Activated T-cell treated with anti-CD3 and anti-CD28 coated beads, Interleukin-2, amount 50 U/mL, for 48 hours (primary cell): ENCODE results near the gene LRG1.
"Not testable (repeated sequence)": the region's sequence is repeated elsewhere in the genome, so short reads cannot be mapped to it uniquely, and the experiment has no call there.

ENCODE experiments used
- DNase-seq, 2 experiments: peaks; one replicate each; pipeline ENCODE4 v3.0.0-alpha.2; 2020

The LRG1 gene

DNA sequence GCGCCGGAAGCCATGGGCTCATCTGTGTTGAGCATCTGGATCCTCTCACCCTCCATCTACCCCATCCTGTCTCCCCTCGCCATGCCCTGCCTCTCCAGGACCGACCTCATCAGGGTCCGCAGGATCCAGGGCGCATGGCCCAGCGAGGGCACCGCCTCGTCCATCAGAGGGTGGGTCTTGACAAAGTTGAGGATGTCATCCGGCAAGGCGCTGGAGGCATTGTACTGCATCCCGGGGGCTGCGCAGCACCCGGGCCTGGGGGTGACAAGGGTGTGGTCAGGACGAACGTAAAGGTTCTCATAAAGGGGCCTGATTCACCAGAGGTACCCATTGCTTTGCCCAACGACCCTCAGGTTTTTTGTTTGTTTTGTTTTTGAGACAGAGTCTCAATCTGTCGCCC is 10.2 kb upstream of the LRG1 start:
- no peak for DNase-seq

DNA sequence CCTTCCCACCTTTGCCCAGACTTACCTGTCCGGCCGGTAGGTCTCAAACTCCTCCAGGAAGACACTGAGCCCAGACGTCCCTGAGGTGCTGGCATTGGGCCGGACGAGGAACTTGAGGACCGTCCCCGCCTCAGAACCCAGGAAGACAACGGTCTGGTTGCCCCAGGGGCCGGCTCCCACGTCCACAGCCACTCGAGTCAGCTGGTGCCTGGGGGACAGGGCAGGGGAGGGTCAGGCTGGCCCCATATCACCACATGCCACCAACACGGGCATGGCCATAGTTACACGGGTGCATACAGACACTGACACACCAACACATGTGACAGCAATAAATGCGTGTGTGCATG is 8.4 kb upstream of the LRG1 start:
- no peak for DNase-seq

DNA sequence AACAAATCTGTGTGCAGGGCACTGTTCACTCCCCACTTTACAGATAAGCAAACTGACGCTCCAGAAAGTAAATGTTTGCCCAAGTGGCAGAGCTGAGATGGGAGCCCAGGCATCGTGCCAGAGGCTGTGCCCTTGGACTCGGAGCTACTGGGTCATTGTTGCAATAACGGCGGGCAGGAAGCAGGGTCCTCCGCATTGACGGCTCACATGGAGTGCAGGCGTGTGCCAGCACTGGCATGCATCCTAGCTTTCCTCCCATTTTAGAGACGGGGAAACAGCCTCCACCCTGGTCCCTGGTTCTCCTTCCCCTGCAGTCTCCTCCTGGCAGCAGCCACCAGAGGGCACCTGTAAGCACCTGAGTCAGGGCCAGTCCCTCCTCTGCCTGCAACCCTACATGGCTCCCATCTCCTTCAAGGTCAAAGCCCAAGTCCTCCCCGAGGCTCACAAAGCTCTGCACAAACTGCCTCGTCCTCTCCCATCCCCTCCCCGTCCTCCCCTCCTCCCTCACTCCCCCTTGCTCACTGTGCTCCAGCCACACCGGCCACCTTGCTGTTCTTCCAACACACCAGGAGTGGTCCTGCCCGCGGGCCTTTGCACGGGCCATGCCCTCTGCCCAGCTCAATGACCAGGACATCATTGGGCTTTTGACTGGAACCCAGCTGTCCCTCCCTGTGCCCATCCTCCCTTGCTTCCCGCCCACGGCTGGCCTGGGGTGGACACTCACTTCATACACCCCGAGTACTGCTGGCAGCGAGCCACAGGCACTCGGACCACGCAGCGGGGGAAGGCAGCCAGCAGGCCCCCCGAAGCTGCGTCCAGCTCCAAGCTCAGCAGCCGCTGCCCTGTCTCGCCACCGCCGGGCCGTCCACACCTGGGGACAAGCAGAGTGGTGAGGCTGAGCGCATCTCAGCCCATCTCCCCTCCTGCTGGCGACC is 7.7 kb upstream of the LRG1 start:
- DNase-seq = peak; percentile 32 to 42

DNA sequence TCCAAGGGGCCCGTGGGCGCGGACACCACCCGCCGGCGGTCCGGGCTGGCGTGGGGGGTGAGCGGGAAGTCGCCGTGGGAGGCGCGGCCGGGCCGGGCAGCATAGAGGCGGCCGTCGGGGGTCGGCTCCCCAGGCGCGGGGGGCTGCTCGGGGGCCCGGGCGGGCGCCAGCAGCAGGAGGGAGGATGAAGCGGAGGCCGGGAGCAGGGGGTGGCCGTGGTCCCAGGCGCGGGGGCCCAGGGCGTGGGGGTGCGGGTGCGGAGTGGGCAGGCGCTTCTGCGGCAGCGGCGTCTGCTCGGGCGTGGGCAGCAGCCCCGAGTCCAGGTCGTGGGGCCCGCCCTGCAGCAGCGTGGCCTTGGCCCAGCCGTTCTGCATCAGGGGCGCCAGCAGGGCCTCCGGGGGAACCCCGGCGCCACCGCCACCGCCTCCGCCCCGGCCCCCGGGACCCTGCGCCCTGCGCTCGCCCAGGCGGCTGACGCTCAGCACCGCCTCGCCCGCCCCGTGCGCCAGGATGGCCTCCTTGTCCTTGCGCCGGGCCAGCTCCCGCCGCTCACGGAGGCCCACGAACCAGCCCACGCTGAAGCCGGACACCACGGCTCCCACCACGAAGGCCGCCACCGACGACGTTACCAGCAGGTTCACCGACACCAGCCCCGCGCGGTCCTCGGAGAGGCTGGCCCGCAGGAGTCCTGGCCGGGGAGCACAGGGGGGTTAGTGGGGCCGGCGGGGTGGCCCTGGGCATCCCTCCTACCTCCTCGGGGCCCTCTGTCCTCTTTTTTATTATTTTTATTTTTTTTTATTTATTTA is 4.2 kb upstream of the LRG1 start:
- no peak for DNase-seq

DNA sequence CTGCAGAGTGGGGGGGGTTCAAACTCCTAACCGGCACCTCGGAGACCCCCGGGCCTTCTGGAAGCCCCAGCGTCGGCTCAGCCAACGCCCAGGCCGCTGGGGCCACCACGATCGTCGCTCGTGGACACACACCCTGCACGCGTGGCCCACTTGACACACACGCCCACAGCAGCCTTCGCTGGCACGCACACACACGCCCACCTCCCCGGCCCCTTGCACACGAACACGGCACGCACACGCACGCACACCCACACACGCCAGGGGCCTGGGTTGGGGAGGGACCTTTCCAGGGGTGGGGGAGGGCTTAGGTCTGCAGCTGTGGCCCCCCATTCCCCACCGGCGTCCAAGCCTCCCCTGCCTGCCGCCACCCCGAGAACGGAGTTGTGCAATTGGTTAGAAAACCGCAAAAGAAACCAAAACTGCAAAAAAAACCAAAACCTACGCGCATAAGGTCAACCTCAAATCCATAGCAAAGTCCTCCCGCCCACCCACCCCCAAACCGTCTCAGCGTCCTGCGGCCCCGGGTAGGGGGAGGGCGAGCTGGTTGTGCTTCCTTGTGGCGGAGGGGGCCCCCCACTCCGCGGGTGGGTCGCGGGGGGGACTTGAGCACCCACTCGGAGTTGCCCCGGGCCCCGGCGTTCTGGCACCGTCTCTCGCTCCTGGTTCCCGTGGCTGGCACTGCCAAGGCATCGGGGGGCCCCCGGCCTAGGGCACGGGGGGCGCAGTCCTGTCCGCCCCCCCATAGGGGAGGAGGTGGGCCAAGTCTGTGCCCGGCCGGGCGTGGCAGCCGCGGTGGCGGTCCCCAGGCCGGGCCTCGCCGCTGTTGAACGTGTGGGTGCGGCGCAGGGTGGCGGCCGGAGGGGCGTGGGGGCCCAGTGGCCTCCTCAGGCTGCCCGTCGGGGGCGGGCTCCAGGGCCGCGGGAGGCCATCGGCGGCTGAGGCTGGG is 3.3 kb upstream of the LRG1 start:
- DNase-seq = no peak

DNA sequence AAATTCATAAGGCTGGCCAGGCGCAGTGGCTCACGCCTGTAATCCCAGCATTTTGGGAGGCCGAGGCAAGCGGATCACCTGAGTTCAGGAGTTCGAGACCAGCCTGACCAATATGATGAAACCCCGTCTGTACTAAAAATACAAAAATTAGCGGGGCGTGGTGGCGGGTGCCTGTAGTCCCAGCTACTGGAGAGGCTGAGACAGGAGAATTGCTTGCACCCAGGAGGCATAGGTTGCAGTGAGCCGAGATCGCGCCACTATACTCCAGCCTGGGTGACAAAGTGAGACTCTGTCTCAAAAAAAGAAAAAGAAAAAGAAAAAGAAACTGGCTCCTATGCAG is 1.9 kb upstream of the LRG1 start:
- DNase-seq = not testable (repeated sequence)

DNA sequence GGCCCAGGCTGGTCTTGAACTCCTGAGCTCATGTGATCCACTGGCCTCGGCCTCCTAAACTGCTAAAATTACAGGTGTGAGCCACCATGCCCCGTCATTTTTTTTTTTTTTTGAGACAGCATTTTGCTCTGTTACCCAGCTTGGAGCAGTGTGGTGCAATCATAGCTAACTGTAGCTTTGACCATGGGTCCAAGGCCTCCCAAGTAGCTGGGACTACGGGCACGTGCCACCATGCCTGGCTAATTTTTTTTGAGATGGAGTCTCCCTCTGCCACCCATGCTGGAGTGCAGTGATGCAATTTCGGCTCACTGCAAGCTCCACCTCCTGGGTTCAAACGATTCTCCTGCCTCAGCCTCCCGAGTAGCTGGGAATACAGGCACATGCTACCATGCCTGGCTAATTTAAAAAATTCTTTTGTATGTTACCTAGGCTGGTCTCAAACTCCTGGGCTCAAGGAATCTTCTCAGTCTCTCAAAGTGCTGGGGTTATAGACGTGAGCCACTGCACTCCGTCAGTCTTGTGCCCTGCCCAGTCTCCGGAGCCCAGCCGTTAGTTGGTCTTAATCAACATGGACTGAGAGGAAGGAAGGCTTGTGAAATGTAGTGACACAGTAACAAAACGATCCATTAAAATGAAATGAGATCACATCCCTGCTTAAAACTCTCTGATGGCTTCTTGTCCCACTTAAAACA is 1.4 kb upstream of the LRG1 start:
- no peak for DNase-seq

DNA sequence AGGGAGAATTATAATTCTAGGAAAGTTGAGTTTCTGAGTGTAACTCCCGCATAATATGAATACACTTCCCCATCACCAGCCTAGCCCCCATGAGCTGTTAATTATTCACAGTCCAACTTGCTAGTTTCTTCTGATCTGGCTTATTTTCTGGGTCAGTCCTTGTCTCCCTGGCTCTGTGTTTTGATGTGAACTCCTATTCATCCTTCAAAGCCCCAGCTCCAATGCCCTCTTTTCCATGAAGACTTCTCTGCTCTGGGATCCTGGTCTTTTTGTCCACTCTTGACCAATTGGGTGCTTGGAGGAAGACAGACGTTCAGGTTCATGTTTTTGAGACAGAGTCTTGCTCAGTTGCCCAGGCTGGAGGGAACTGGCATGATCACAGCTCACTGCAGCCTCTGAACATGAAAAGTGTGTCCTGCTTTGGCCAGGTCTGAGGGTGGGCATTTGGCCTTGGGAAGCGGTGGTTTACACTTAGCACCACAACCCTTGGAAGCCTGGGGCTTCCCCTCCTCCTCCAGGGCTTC is 605 bp downstream of the LRG1 start:
- no peak for DNase-seq

DNA sequence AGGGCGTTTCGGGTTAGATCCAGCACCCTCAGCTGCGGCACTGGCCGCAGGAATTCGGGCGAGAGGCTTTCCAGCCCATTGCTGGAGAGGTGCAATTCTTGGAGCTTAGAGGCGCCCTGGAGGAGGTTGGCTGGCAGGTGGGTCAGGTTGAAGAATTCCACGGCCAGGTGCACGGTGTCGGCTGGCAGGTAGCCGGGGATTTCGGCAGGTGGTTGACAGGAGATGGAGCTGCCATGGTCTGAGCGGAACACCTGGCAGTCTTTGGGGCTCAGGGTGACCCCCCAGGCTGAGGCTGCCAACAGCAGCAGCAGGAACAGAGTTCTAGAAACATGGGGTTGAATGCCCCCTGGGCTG is 1.3 kb downstream of the LRG1 start:
- DNase-seq = no peak

DNA sequence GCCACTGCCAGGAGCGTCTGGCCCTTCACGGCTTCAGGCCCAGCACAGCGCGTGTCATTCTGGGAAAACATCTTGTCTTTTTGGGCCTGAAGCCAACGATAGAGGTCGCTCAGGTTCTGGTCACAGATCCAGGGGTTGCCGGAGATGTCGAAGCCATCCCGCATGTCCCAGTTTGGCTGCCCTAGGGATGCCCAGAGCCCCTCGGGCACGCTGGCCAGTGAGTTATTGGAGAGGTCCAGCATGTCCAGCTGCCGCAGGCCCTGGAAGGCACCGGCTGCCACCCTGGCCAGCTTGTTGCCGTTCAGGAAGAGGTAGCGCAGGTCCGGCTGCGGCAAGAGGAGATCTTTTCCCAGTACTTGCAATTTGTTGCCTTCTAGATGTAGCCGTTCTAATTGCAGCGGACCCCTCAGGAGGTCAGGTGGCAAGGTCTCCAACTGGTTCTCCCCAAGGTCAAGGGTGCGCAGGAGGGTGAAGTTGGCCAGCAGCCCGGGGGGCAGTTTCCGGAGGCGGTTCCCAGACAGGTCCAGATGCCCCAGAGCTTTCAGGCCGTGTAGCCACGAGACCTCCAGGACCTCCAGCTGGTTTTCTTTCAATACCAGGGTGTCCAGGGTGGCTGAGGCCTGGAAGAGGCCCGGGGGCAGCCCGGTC is 1.8 kb downstream of the LRG1 start:
- no peak for DNase-seq

DNA sequence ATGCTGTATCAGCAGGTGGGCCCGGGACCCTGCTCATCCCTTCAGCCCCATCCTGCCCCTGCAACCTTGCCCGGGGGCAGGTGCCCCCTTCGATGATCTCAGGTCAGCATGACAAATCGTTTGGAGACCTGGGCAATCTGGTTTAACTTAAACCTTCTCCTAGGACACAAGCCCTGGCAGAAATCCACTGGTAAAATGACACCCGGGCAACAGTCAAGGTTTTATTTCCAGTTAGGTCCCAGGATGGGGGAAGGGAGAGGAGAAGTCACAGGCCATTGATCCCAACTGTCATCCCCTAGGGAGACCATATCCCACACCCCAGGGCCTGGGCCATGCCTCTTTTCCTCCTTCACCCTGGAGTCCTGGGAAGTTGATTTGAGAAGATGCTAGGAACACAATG is 3.0 kb downstream of the LRG1 start:
- no peak for DNase-seq

DNA sequence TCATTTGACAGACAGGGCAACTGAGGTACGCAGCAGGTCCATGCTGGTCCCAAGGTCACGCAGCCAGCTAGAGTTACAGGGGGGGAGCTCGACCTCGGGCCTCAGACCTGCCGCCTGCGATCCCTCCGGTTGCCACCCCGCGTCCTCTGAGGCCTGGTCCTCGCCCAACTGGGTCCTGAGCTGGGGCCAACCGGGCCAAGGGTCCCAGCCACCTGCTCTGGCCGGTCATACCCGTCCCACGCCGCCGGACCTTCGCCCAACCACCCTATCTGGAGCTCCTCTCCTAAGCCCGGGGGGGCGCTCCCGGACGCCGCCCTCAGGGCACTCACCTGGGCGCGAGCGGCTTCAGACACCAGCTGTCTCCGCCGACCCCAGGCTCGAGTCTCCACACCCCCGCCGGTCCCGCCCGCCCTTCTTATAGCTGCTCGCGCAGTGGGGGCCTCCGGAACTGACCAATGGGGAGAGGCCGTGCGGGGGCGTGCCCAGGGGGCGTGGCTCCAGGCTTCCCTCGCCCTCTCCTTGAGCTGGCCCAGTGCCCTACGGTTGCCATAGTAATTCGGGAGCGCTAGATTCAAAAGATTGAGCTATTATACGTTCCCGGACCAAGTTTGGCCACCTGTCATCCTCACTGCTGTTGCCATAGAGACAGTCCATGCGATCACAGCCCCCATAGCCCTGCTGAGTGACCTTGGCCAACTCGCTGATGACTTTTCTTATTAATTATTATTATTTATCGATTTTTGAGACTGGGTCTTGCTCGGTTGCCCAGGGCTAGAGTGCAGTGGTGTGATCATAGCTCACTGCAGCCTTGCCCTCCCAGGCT is 4.8 kb downstream of the LRG1 start, which contains the start of gene PLIN5:
Gene PLIN5 (minus strand): TSS at position 389 of the 823 bp plus-strand sequence. CDS start 1,150 bp downstream, outside the sequence.
- peak; percentile 59 to 67 for DNase-seq

DNA sequence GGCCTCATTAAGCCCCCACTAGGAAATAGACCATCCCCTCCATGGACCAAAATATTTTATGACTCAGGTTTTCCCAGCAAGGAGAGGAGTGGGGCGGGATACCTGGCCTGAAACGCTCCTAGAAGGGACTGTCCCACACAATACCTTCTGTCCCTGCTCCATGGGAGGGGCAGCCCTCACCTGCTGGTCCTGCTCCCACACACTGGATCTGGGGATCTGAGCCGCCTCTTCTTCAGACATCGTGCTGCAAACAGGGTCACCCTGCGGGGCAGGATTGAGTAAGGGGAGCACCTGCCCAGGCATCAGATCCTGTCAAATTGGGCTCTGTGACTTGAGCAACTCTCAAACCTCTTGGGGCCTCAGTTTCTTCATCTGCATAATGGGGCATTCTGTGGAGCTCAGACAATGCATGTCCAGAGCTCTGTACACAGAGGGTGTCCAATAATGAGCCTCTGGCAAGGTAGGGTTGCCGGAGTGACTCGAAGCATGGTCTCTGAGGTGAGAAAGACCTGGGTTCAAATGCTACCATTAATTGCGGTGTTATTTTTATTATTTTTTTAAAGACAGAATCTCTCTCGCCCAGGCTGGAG is 5.9 kb downstream of the LRG1 start:
- DNase-seq = no peak

DNA sequence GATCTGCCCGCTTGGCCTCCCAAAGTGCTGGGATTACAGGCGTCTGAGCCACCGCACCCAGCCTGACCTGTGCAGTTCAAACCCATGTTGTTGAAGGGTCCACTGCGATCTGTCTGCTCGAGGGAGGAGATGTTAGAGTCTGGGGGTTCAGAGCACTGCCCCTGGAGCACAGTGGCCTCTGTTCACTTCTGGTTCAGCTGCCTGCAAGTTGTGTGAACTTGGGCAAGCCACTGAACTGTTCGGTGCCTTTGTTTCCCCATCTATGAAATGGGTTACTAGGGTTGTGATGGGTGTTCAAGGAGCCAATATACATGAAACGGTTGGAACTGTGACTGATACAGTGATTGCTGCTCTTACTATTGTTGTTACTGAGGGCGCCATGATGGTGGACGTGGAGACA is 6.5 kb downstream of the LRG1 start:
- DNase-seq = no peak

DNA sequence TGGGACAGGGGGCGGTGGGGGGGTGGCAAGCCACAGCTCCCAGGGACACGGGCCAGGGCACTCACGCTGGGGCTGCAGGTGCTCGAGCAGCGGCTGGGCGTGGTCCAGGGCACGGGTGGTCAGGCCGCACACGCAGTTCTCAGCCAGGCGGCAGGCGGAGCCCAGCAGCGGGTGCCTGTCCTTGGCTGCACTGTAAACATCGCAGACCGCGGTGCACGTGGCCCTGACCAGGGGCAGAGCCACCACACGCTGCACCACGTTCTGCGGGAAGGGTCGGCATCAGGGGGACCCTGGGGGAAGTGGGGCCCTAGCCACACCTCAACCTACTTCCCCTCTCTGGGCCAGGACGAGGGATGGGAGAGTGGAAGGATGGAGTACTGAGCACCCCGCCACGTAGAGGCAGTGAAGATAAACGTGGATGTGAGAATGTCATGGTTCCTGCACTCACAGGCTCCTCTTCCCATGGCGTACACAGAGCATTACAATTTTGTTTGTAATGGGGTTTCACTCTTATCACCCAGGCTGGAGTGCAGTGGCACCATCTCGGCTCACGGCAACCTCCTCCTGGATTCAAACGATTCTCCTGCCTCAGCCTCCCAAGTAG is 8.2 kb downstream of the LRG1 start:
- DNase-seq = no peak

DNA sequence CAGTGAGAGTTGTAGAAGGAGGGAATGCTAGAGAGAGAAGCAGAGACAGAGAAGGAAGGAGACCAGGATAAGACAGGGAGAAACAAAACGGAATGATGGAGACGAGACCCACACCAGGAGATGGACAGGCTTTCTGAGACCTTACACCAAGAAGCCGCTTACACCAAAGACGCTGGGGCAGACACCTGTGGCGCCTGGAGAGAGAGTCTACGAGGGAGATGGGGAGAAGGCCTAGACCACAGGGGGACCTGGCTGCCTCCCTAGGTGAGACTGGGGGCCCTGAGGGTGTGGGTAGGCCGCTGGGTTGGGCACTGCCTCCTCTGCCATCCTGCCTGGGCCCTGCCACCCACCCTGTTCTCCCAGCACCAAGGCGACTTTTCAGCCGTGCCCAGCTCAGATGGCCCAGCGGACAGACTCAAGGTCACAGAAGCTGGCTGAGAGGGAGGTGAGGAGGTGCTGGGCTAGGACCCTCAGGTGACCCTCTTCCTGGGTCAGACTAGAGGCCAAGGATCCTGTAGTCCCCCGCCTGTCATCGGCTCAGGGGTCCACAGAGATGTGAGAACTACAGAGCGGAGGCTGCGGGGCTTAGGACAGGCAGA is 9.8 kb downstream of the LRG1 start:
- no peak for DNase-seq

DNA sequence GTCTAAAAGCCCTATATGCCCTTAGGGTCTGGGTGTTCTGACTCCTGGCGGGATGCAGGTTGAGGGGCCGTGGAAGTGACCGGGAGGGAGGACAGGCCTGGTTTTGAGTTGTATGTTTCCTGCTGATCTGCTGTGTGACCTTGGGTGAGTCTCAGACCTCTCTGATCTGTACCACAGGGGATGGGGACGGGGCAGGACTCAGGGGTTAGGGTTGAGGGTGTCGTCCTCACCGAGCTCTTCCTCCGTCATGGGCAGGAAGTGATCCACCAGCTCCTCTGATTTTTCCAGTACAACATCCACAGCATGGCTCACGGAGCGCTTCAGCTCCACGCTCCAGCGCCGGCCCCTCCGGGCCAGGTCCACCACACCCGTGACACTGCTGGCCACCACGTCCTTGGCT is 11.0 kb downstream of the LRG1 start:
- DNase-seq = no peak

DNA sequence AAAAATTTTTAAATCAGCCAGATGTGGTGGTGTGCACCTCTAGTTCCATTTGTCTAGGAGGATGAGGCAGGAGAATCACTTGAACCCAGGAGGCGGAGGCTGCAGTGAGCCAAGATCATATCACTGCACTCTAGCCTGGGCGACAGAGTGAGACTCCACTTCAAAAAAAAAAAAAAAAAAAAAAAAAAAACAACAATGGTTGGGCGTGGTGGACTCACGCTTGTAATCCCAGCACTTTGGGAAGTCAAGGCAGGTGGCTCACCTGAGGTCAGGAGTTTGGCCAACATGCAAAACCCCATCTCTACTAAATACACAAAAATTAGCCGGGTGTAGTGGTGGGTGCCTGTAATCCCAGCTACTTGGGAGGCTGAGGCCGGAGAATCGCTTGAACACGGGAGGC is 12.5 kb downstream of the LRG1 start:
- DNase-seq = not testable (repeated sequence)

DNA sequence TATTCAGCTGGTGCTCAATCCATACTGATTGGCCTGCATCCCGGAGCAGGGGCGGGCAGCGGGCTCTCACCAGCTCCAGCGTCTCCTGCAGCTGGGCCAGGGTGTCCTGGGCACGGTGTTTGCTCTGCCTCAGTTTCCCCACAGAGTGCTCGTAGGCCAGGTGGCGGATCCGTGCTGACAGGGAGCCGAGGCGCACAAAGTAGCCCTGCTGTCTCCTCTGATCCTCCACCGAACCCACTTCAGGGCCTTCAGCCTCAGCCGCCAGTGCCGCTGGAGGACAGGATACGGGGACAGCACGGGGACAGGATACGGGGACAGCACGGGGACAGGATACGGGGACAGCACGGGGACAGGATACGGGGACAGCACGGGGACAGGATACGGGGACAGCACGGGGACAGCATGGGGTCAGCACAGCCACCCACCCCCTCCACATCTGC is 14.3 kb downstream of the LRG1 start:
- DNase-seq = no peak
